HG03575 (cell line): ENCODE results near the gene PRICKLE3.

ENCODE experiments used
- ATAC-seq: cut with Tn5 transposase; IDR thresholded peaks from one replicate; pipeline ENCODE4 v1.9.1; 2021; ENCODE audit not compliant: unreplicated experiment, insufficient number of reproducible peaks, low FRiP score; ENCODE audit errors: extremely low read depth

Gene PRICKLE3

DNA sequence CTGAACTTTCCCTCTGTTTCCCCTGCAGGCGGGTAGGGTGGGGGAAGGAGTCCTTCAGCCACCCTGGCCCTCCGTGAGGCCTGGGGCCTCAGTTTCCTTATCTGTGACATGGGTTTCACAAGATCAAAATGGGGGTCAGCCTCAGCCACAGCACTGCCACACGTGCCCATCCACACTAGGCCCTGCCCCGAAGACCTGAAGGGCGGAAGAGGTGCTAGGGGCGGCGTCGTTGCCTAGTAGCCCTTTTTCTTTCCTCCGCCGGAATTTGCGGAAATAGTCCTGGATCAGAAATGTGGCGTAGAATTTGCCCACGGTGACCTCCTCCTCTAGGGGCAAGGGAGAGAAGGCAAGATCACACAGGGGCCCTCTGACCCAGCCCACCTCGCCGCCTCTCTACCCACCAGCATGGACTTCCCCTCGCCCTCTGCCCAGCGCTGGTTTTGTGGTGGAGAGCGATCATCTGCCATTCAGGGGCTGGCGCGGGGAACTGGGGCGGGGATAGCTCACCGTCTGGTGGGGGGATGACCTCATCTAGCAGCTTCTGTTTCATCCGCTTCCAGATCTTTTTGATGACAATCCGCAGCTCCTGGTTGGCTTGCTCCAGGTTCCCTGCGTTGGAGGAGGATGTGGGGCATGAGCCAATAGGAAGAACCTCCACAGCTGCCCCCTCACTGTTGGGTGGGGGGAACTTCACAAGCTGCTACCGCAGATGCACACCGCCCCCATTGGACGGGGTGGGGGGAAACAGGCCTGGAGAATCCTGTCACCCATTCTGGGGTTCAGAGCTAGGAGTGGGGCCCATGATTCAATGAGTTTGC, 23.5 kb upstream of the PRICKLE3 start:
- no peak for ATAC-seq

DNA sequence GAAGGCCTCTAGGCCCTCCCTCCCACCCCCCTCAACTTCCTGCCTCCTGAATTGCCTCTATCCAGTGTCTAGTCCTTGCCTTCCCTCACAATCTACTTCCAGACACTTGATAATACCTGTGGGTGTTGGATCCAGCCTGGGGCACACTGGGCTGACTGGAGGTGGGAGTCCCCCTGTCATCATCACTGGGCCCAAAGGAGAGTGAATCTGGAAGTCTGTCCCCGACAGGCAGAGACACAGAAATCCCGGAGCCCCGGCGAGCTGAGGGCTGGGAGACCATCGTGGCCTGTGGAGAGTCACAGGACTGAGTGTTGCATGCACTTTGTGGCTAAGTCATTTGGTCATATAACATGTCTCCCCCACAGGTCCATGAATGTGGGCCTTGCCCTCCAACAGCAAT, 22.2 kb upstream of the PRICKLE3 start:
- ATAC-seq: no peak

- no peak for ATAC-seq
Measured at GRCh38 chrX:49206543-49206942, 20.4 kb upstream of the PRICKLE3 start.

- no peak for ATAC-seq
Measured at GRCh38 chrX:49205443-49205842, 19.3 kb upstream of the PRICKLE3 start.

DNA sequence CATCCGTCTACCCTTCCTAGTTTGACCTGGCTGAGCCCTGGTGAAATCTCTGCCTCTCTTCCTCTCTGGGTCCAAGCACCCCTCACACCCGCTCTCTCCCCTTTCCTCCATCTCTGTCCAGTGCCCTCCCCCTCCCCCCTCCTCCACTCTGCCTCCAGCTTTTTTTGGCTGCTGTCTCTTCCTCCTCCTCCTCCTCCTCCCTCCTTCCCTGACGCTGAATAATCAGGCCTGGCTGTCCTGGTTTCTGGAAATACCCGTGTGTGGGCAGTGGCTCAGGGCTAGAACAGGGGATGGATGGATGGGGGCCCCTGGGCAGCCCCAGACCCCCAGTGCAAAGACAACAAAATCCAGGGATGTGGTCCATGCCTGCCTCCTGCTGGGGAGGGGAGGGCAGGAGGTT, 18.5 kb upstream of the PRICKLE3 start:
- no peak for ATAC-seq

GRCh38 chrX:49204017-49204416, 17.8 kb upstream of the PRICKLE3 start:
- no peak for ATAC-seq

DNA sequence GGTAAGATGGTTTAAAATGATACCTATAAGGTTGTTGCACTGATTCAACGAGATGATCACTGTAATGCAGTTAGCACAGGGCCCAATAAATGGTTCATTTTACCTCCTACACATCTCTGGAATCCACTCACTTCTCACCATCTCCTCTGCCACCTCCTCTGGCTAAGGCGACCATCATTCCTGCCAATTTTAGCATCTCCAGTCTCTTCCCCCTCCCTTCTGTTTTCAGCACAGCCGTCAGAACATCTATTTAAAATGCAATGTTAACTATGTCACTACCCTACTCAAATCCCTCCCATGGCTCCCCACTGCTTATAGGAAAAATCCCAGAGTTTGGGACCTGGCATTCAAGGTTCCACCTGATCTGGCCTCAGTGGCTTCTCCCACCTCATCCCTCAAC, 17.4 kb upstream of the PRICKLE3 start:
- ATAC-seq: no peak

DNA sequence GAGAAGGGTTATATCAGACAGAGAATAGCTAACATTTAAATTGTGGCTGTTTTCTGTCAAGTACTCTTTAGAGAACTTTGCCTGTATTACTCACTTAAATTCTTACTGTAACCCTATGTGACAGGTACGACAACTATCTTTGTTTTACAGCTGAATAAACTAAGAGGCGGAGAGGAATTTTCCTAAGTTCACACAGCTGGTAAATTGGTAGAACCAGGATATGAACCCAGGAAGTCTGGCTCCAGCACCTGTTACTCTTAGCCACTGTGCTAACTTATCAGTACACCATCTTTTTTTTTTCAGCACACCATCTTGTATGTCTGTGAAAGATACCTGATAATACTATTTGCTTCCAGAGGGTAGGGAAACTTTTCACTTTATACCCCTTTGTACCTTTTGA, 15.8 kb upstream of the PRICKLE3 start:
- no peak for ATAC-seq

- no peak for ATAC-seq
Measured at GRCh38 chrX:49199906-49200771, 14.0 kb upstream of the PRICKLE3 start, which contains the start of gene SYP. SYP (minus strand) TSS chrX:49200193; CDS start chrX:49200186, 7 bp downstream.

DNA sequence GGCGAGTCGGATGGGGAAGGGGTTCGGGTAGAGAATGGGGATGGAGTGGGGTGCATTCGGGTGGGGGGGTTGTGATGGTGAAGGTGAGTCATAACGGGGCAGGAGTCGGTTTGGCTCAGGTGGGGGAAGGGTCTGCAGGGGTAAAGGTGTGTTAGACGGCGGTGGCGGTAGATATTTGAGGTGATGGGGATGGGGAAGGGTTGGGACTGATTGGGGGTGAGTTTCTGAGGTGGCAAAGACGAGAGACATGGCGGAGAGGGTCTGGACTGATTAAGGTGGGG, 13.1 kb upstream of the PRICKLE3 start:
- ATAC-seq: no peak

DNA sequence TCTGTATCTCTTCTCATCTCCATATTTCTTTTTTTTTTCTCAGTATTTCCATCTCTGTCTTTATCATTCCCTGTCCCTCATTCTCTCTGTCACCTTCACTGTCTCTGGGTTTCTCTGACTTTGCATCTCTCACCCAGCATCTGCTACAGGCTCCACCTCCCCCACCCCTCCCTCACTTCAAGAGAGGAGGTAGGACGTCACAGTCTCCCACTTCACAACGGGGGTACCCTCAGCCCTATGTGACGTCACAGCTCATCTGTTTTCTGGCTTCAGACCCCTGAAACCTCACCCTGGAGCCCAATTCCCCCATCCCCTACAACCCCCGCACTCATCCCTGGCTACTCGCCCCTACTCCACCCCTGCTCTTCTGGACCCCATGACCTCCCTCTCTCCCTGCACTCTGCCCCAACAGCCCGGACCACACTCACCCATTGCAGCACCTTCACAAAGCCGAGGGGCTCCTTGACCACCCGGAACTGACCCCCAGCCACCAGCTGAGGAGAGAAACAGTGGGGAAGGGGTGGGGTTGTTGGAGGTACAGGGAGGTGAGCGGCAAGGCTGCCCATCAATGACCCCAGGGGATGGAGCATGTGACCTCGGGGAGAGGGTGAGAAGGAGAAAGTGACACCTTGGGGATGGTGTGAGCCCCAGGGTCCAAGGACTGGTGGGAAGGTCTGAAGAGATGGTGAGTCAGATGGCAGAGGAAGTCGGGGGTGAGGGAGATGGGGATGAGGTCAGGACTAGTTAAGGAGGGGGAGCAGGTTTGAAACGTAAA, 12.6 kb upstream of the PRICKLE3 start:
- no peak for ATAC-seq

DNA sequence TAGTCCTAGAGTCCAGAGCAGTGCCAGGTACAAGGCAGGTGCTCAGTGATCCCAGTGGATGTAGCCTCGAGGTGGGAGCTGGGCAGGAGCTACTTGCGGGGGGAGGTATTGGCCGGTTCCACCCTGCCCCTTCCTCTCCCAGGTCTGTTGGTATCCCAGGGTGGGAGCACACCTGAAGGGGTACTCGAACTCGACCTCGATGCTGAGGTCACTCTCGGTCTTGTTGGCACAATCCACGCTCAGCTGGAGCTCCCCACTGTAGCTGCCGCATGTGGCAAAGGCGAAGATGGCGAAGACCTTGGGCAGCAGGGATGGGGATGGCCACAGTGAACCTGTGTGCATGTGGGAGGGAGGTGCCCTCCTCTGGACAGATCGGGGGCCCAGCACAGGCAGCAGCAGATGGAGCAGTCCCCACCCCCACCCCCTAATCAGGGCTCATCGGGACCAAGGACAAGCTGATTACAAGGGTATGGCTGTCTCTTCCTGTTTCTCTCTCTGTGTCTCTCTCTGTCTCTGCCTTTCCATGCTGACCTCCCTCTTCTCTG, 11.4 kb upstream of the PRICKLE3 start:
- ATAC-seq: no peak

GRCh38 chrX:49193542-49193964, 7.4 kb upstream of the PRICKLE3 start:
- ATAC-seq: no peak

DNA sequence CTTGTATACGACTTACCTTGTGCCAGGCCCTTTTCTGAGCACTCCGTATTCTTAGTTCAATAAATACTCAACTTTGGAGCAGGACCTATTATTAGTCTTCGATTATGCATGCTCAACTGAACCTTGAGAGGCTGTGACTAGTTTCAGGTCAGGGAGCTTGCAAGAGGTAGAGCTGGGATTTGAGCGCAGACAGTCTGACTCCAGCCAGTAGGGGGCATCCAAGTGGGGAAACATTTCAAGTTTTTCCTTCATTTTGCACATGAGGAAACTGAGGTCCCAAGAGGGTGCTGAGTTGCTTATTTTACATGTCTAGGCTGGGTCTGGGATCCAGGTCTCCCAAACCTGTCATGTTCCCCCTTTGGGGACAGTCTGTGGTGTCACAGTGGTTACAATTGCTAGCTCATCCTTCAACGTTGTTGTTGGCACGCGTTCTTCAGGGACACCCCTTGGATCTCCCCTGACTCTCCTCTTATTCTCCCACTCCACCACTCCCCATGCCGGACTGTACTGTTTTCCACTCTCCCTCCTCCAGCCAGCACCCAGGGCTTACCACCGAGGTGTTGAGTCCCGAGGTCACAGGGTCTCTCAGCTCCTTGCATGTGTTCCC, 6.7 kb upstream of the PRICKLE3 start:
- no peak for ATAC-seq

- no peak for ATAC-seq
Measured at GRCh38 chrX:49191574-49192011, 5.4 kb upstream of the PRICKLE3 start.

DNA sequence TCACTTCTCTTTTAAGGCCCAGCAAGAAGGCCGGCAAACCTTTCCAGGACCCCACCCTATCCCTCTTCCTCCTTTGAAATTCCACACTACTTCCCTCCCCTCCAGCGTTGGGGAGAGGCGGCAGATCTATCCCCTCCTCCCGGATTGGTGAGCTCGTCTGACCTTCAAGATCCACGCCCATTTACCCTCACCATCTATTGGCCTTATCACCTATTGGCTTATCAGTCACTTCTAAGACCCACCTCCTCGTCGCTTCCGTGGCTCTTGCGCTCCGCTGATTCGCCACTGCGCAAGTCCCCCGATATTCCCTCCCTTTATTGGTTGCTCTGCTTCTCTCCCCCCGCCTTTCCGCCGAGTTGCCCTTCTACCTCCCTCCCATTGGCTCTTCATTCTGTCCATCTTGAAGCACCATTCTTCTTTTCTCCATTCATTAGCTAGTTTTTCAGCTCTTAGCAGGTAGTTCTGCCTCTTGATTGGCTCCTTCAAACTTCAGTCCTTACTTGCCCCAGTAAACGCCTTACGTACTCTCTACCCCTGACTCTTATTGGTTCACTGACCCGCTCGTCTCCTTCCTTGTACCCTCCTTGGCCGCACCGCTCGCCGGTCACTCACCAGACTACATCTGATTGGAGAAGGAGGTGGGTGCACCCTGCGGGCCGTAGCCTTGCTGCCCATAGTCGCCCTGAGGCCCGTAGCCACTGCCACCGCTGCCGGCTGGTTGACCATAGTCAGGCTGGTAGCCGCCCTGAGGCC, 4.8 kb upstream of the PRICKLE3 start:
- peak; percentile 77 for ATAC-seq

- no peak for ATAC-seq
Measured at GRCh38 chrX:49189606-49190005, 3.4 kb upstream of the PRICKLE3 start.

GRCh38 chrX:49188468-49189076, 2.4 kb upstream of the PRICKLE3 start:
- ATAC-seq: no peak
